ENCODE measurements around the gene POLR2F.

POLR2F gene

DNA sequence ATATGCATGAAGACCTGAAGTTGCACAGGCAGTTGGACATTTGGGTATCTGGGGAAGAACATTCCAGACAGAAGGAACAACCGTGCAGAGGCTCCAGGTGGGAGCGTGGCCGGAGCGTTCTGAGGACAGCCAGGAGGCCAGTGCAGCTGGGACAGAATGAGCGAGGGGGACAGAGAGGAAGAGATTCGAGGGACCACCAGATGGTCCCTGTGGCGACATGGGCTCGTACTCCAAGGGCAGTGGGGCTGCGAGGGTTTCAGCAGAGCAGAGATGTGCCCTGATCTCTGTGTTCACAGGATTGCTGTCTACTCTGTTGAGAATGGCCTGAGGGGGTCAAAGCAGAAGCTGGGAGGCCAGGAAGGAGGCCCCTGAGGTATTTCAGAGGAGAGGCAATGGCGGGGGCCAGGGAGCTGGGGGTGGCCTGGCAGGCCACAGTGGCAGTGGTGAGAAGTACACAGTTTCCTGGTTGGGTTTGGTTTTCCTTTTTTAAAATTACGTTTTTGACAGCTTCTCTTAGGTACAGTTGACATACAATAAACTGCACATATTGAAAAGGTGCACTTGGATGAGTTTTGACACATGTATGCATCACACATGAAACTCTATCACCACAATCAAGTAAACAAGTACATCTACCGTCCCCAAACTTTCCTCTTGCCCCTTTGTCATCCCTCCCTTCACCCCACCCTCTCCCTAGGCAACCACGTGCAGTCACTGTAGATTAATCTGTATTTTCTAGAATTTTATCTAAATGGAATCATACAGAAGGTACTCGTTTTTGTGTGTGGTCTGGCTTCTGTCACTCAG, 55.7 kb downstream of the POLR2F start:
- DNase-seq = no peak

DNA sequence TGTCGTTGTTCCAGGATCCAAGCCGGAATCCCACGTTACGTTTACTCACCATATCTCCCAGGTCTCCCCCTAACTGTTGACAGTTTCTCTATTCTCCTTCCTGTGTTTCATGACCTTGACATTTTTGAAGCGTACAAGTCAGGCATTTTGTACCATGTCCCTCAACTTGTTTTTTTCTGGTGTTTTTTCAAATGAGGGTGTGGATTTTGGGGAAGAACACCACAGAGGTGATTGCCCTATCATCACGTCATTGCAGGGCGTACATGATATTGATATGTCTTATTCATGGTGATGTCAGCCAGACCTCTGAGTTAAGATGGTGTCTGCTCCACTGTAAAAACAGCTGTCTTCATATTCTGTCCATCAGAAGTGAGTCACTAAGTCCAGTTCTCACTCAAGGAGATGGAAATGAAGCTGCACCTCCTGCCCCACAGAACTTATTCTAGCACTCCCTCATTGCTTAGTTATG, 59.1 kb downstream of the POLR2F start:
- DNase-seq = no peak

DNA sequence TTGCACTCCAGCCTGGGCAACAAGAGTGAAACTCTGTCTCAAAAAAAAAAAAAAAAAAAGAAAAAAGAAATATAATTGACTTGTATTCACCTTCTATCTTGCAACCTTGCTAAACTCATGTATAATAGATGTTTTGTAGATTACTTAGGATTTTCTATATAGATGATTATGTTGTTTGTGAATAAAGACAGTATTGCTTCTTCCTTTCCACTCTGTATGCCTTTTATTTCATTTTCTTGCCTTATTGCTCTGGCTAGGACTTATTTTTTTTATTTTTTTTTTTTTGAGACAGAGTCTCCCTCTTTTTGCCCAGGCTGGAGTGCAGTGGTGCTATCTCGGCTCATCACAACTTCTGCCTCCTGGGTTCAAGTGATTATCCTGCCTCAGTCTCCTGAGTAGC, 60.6 kb downstream of the POLR2F start:
- DNase-seq = no peak

DNA sequence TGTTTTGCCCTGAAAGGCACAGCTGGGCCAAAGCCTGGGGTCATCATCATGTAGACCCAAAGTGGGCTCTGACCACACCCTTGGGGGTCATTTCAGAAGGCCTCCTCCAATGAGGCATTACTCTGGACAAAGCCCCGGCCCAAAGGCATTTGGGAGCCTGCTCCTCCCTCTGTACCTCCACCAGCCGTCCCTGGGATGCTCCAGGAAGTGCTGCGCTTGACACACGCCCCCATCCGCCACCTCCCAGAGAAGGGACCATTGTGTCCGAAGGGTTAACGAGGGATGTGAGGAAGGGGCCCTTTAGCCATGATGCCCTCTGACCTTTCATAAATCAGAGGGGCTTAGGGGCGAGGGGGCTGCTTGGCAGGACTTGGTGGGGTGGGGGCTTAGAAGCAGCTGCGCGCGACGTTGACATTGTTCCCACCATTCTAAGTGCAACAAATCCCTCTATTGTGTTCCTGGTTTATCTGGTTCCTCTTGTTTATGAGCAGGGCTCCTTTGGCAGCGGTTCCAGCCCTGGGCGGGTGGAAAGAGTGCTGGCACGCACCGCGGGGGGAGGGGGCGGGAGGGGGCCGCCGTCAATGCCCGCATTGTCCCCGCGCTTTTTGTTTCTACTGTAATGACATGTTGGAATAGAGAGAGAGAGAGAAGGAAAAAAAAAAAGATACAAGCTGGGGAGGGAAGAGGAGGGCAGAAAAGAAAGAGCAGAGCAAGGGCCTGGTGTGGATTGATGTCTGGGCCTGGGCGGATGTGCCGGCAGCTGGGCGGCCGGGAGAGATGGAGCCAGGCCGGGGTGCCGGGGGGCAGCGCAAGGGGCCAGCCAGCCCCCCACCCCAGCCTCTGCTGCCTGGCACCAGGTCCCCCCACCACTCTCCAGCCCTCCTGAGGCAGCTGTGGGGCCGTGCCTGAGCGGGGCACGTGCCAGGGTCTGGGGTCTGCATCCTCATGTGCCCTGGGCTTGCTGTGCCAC, 63.0 kb downstream of the POLR2F start:
- DNase-seq = no peak

DNA sequence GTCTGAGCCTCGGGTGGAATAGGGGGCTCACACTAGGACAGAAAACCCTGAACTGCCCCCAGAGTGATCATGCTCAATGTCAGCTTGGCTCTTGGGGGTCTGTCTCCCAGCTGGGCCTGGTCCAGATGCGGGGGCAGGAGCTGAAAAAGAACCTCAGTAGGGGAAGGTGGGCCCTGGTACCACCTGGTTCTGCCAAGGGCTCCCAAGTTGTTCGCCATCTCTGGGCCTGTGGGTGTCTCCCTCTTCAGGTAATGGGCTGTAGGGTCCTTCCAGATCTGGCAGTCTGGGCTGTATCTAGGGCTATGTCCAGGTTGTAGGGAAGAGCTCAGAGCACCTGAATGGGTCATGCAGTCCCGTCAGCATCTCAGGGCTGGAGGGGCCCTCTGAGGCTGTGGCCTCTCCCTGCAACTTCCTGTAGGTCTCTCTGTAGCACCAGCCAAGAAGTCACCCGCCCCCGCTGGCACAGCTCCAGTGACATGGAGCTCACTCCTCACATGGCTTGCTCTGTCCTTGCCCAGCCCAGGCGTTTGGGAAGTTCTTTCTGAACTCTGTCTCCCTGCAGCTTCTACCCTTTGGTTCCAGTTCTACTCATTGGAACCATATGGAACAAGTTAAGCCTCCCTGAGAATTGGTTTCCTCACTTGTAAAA, 63.9 kb downstream of the POLR2F start:
- DNase-seq = no peak

DNA sequence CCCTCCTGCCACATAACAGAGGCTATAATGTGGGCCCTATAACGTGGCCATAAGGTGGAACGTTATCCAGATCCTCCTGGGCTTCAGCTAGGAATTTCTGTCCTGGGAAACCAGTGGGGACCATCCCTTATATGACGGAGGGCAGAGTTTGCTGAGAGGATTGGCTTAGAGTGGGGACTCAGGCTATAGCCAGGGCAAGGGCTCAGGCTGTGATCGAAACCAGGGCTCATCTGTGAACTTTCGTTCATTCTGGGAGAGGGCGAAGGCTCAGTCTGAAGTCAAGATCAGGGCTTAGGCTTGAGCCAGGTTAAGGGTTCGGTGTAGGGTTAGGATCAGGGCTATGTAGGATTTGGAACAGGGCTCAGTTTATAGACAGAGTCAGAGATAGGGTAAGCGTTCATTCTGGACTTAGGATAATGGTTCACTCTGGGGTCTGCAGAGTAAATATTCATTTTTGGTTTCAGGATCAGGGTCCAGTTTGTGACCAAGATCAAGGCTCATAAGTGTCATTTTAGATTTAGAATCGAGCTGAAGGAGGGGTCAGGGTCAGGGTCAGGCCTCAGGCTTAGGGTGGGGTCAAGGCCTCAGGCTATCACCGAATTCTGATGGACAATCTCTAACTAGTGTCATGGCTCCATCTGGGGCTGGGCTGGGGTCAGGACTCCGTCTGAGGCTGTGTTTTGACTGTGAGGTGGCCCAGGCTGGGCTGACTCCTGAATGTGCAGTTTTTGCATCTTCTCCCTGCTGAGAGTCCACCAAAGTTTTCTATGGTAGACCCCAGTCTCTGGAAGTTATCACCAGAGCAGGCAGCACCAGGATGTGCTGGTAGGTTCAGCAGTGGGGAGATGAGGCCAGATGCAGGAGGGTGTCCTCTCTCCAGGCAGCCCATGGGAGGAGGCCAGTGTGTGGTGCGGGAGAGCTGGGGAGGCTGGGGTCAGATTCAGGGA, 64.7 kb downstream of the POLR2F start:
- DNase-seq = no peak

Measured in NCI-H345 (cell line).